Activated naive CD4-positive, alpha-beta T cell treated with anti-CD3 and anti-CD28 coated beads for 36 hours (primary cell): ENCODE measurements around the gene RARG. TPM values are rescaled to one million over a fixed set of nuclear protein-coding genes. Genes with fewer than 3 reads are reported as not detected.

Experiments
- total RNA-seq, 2 experiments: library from RNA; stranded (reverse); gene quantifications; one replicate each; pipeline ENCODE4 v1.2.3, GENCODE V29; 2021

Gene RARG
- total RNA-seq, 2 experiments from 2014 or later: 4.0 to 4.6 TPM

Other genes starting within 250 kb of the RARG start
- 100 to 1,000 TPM; 813 to 821 TPM for gene EIF4B, start 225.8 kb downstream of the RARG start, total RNA-seq
- under 1 TPM; 0.37 to 0.67 TPM for gene TNS2, start 182.1 kb downstream of the RARG start, total RNA-seq
- gene SPRYD3, start 152.8 kb downstream of the RARG start, total RNA-seq: 10 to 100 TPM; 20.1 to 20.2 TPM
- 1 to 10 TPM; 3.7 to 6.4 TPM for gene IGFBP6, start 134.5 kb downstream of the RARG start, total RNA-seq
- gene SOAT2, start 128.7 kb downstream of the RARG start, total RNA-seq: under 1 TPM; 0.74 to 0.81 TPM
- 10 to 100 TPM; 40.4 to 42.0 TPM for gene ZNF740, start 51.5 kb downstream of the RARG start, total RNA-seq
- gene CSAD, start 51.3 kb downstream of the RARG start, total RNA-seq: 10 to 100 TPM; 31.5 to 32.3 TPM
- 10 to 100 TPM; 32.3 to 32.5 TPM for gene ITGB7, start 25.0 kb downstream of the RARG start, total RNA-seq
- 10 to 100 TPM; 53.3 to 54.2 TPM for gene ESPL1, start 36.1 kb upstream of the RARG start, total RNA-seq
- gene PFDN5, start 63.3 kb upstream of the RARG start, total RNA-seq: 100 to 1,000 TPM; 376 to 383 TPM
- gene MYG1, start 67.5 kb upstream of the RARG start, total RNA-seq: 10 to 100 TPM; 59.6 to 68.4 TPM
- gene AAAS, start 89.4 kb upstream of the RARG start, total RNA-seq: 10 to 100 TPM; 81.0 to 83.4 TPM
- gene SP7, start 104.1 kb upstream of the RARG start, total RNA-seq: not detected
- 10 to 100 TPM; 87.6 to 91.9 TPM for gene SP1, start 148.0 kb upstream of the RARG start, total RNA-seq
- gene AMHR2, start 191.6 kb upstream of the RARG start, total RNA-seq: not detected
- 100 to 1,000 TPM; 207 to 216 TPM for gene PRR13, start 209.5 kb upstream of the RARG start, total RNA-seq
- gene PCBP2, start 219.9 kb upstream of the RARG start, total RNA-seq: 1,000 to 10,000 TPM; 1,085 to 1,132 TPM